HEK293 (cell line): ENCODE data around the gene POGZ.

Experiments
- CTCF ChIA-PET: fragments of 350-600 bp; formaldehyde crosslinking; extraction: SDS; loops from one replicate; lab custom pipeline; 2021; ENCODE audit warnings: antibody characterized with exemption; lab: Yijun Ruan, JAX
- POLR2A ChIA-PET: fragments of 300-600 bp; formaldehyde crosslinking; extraction: SDS; loops from one replicate; lab custom pipeline; 2020; ENCODE audit warnings: antibody characterized with exemption, inconsistent platforms; lab: Yijun Ruan, JAX
- H3K27ac ChIP-seq: fragments of 200-500 bp; sonication (Bioruptor generic); 2 replicates; pipeline ENCODE4 v1.5.1; 2014; ENCODE audit warnings: low read depth, low read length, control low read depth, inconsistent platforms; ENCODE audit errors: extremely low read depth
- H3K36me3 ChIP-seq, 2 experiments: fragments of 200-500 bp in 1 of 2; sonication (Bioruptor generic) in 1 of 2; 1 replicate in 1 of 2; 2 replicates in 1 of 2; pipeline ENCODE4 v1.5.1; 2014 to 2017; ENCODE audit warnings: inconsistent platforms in 2 of 2, low read length in 2 of 2; ENCODE audit not compliant: control insufficient read depth in 2 of 2, insufficient read depth in 1 of 2
- H3K4me1 ChIP-seq: fragments of 200-500 bp; sonication (Bioruptor generic); 2 replicates; pipeline ENCODE4 v1.5.1; 2014; ENCODE audit warnings: mild to moderate bottlenecking, low read length, inconsistent platforms; ENCODE audit not compliant: control insufficient read depth, insufficient read depth
- H3K4me3 ChIP-seq: 2 replicates; pipeline ENCODE4 v1.5.1; 2011; ENCODE audit warnings: low read depth, mild to moderate bottlenecking, control low read depth, low read length, moderate library complexity
- H3K9me3 ChIP-seq: fragments of 200-500 bp; sonication (Bioruptor generic); 2 replicates; pipeline ENCODE4 v1.5.1; 2014; ENCODE audit warnings: low read depth, low read length, inconsistent platforms; ENCODE audit not compliant: control insufficient read depth, insufficient read depth
- CTCF ChIP-seq: fragments of 450-650 bp; formaldehyde crosslinking; IDR thresholded peaks from 2 replicates; pipeline ENCODE4 v1.5.1; 2016; ENCODE audit warnings: missing biosample characterization, missing genetic modification characterization
- GLIS2 ChIP-seq: fragments of 450-650 bp; formaldehyde crosslinking; IDR thresholded peaks from 2 replicates; pipeline ENCODE4 v1.5.1; 2016; ENCODE audit warnings: missing biosample characterization, missing genetic modification characterization
- KLF16 ChIP-seq: fragments of 450-650 bp; formaldehyde crosslinking; IDR thresholded peaks from 2 replicates; pipeline ENCODE4 v1.5.1; 2017; ENCODE audit warnings: missing biosample characterization, missing genetic modification characterization
- SP7 ChIP-seq: fragments of 450-650 bp; formaldehyde crosslinking; IDR thresholded peaks from 2 replicates; pipeline ENCODE4 v1.5.1; 2016; ENCODE audit warnings: missing biosample characterization, missing genetic modification characterization
- YY1 ChIP-seq: fragments of 450-650 bp; formaldehyde crosslinking; IDR thresholded peaks from 2 replicates; pipeline ENCODE4 v1.5.1; 2018; ENCODE audit warnings: missing biosample characterization, missing genetic modification characterization
- ZIC2 ChIP-seq: fragments of 450-650 bp; formaldehyde crosslinking; IDR thresholded peaks from 2 replicates; pipeline ENCODE4 v1.5.1; 2016; ENCODE audit warnings: missing biosample characterization, missing genetic modification characterization
- ZNF16 ChIP-seq: fragments of 450-650 bp; formaldehyde crosslinking; IDR thresholded peaks from 2 replicates; pipeline ENCODE4 v1.5.1; 2016; ENCODE audit warnings: low read depth, missing biosample characterization, missing genetic modification characterization
- ZNF18 ChIP-seq: fragments of 450-650 bp; formaldehyde crosslinking; IDR thresholded peaks from 2 replicates; pipeline ENCODE4 v1.5.1; 2016; ENCODE audit warnings: missing biosample characterization, missing genetic modification characterization
- ZNF501 ChIP-seq: fragments of 450-650 bp; formaldehyde crosslinking; IDR thresholded peaks from 2 replicates; pipeline ENCODE4 v1.5.1; 2016; ENCODE audit warnings: missing biosample characterization, missing genetic modification characterization
- ZNF510 ChIP-seq: fragments of 450-650 bp; formaldehyde crosslinking; IDR thresholded peaks from 2 replicates; pipeline ENCODE4 v1.5.1; 2018; ENCODE audit warnings: mild to moderate bottlenecking, missing genetic modification characterization, missing biosample characterization; ENCODE audit not compliant: insufficient replicate concordance
- ZNF558 ChIP-seq: fragments of 450-650 bp; formaldehyde crosslinking; IDR thresholded peaks from 2 replicates; pipeline ENCODE4 v1.5.1; 2016; ENCODE audit warnings: missing biosample characterization, missing genetic modification characterization
- ZNF629 ChIP-seq: fragments of 450-650 bp; formaldehyde crosslinking; IDR thresholded peaks from 2 replicates; pipeline ENCODE4 v1.5.1; 2017; ENCODE audit warnings: missing biosample characterization, missing genetic modification characterization
- ZNF639 ChIP-seq: fragments of 450-650 bp; formaldehyde crosslinking; IDR thresholded peaks from 2 replicates; pipeline ENCODE4 v1.5.1; 2016; ENCODE audit warnings: missing biosample characterization, missing genetic modification characterization
- ZNF660 ChIP-seq: fragments of 450-650 bp; IDR thresholded peaks from 2 replicates; pipeline ENCODE4 v1.5.1; 2018; ENCODE audit warnings: missing biosample characterization, mild to moderate bottlenecking, missing genetic modification characterization
- ZNF692 ChIP-seq: fragments of 450-650 bp; formaldehyde crosslinking; IDR thresholded peaks from 2 replicates; pipeline ENCODE4 v1.5.1; 2016; ENCODE audit warnings: missing biosample characterization, missing genetic modification characterization
- TF ChIP-seq, protein P1 (sequence below): fragments of 450-650 bp; formaldehyde crosslinking; IDR thresholded peaks from 2 replicates; pipeline ENCODE4 v1.5.1; 2017; ENCODE audit warnings: missing biosample characterization, missing genetic modification characterization
- TF ChIP-seq, protein P2 (sequence below): fragments of 450-650 bp; formaldehyde crosslinking; conservative IDR thresholded peaks from 2 replicates; pipeline ENCODE4 v1.5.1; 2016; ENCODE audit warnings: low read depth, missing biosample characterization, missing genetic modification characterization

The POGZ gene

GRCh38 chr1:151401125-151401788 is 58.0 kb downstream of the POGZ start:
- CTCF ChIA-PET: no interaction called here
- no peak overlapping the region for H3K4me3 ChIP-seq
- peaks cover 9 to 62% of the 10 kb centered on the region in 2 experiments; a peak in 2 of 3 replicates for H3K36me3 ChIP-seq
- H3K4me1 ChIP-seq: no peaks in the 10 kb centered on the region
- POLR2A ChIA-PET: interaction anchor here (0.9 to 2.4 kb wide), 3 partner anchors 29 to 334 kb away, joined by 3 to 13 read pairs (median 3); partner anchors contain the start of genes SELENBP1 and ZNF687
- H3K9me3 ChIP-seq: no peaks in the 10 kb centered on the region
- H3K27ac ChIP-seq: no peak overlapping the region
- TF ChIP-seq KLF16 (tag by site-specific recombination): no peak

- CTCF ChIA-PET: interaction anchor here (0.5 to 2.7 kb wide), 8 partner anchors 15 to 300 kb away, joined by 3 to 14 read pairs (median 5); no protein-coding TSS in a partner anchor
- no peaks in the 10 kb centered on the region for H3K4me1 ChIP-seq
- H3K9me3 ChIP-seq: no peaks in the 10 kb centered on the region
- H3K4me3 ChIP-seq: peak within 1 kb of the TSS; percentile 91
- peaks cover 4 to 45% of the 10 kb centered on the region in 2 experiments; a peak in 1 of 3 replicates for H3K36me3 ChIP-seq
- H3K27ac ChIP-seq: peak within 1 kb of the TSS; percentile 71
- POLR2A ChIA-PET: interaction anchor here (0.6 to 2.7 kb wide), 15 partner anchors 15 to 318 kb away, joined by 3 to 13 read pairs (median 3); partner anchors contain the start of genes PI4KB, PSMD4, SELENBP1 and ZNF687
- TF ChIP-seq, protein P1, sequence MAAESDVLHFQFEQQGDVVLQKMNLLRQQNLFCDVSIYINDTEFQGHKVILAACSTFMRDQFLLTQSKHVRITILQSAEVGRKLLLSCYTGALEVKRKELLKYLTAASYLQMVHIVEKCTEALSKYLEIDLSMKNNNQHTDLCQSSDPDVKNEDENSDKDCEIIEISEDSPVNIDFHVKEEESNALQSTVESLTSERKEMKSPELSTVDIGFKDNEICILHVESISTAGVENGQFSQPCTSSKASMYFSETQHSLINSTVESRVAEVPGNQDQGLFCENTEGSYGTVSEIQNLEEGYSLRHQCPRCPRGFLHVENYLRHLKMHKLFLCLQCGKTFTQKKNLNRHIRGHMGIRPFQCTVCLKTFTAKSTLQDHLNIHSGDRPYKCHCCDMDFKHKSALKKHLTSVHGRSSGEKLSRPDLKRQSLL (tag by site-specific recombination): peak; percentile 17; the same call in 1 of the 2 replicates
- TF ChIP-seq CTCF (peak; percentile 92), ZNF18 (tag by site-specific recombination) (no peak), SP7 (peak; percentile 78), ZNF692 (tag by site-specific recombination) (peak; percentile 79), GLIS2 (tag by site-specific recombination) (peak; percentile 34; the same call in 1 of the 2 replicates), ZIC2 (tag by site-specific recombination) (peak; percentile 92), ZNF510 (no peak), ZNF16 (tag by site-specific recombination) (0 out of 2 replicates have a peak, but pooled peaks have one; percentile 5), KLF16 (tag by site-specific recombination) (peak; percentile 10; the same call in 1 of the 2 replicates), YY1 (peak; percentile 97), ZNF629 (tag by site-specific recombination) (peak; percentile 96), ZNF558 (peak; percentile 76), ZNF660 (tag by site-specific recombination) (peak; percentile 62; the same call in 1 of the 2 replicates), ZNF501 (peak; percentile 87), ZNF639 (tag by site-specific recombination) (peak; percentile 78)
- TF ChIP-seq, protein P2, sequence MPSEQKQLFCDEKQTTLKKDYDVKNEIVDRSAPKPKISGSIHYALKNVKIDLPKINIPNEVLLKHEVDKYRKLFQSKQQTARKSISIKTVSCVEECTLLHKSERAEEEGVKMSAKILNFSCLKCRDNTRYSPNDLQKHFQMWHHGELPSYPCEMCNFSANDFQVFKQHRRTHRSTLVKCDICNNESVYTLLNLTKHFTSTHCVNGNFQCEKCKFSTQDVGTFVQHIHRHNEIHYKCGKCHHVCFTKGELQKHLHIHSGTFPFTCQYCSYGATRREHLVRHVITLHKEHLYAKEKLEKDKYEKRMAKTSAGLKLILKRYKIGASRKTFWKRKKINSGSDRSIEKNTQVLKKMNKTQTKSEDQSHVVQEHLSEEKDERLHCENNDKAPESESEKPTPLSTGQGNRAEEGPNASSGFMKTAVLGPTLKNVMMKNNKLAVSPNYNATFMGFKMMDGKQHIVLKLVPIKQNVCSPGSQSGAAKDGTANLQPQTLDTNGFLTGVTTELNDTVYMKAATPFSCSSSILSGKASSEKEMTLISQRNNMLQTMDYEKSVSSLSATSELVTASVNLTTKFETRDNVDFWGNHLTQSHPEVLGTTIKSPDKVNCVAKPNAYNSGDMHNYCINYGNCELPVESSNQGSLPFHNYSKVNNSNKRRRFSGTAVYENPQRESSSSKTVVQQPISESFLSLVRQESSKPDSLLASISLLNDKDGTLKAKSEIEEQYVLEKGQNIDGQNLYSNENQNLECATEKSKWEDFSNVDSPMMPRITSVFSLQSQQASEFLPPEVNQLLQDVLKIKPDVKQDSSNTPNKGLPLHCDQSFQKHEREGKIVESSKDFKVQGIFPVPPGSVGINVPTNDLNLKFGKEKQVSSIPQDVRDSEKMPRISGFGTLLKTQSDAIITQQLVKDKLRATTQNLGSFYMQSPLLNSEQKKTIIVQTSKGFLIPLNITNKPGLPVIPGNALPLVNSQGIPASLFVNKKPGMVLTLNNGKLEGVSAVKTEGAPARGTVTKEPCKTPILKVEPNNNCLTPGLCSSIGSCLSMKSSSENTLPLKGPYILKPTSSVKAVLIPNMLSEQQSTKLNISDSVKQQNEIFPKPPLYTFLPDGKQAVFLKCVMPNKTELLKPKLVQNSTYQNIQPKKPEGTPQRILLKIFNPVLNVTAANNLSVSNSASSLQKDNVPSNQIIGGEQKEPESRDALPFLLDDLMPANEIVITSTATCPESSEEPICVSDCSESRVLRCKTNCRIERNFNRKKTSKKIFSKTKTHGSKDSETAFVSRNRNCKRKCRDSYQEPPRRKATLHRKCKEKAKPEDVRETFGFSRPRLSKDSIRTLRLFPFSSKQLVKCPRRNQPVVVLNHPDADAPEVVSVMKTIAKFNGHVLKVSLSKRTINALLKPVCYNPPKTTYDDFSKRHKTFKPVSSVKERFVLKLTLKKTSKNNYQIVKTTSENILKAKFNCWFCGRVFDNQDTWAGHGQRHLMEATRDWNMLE (tag by site-specific recombination): peak; percentile 81
Observed at GRCh38 chr1:151399324-151400171, 59.7 kb downstream of the POGZ start, which contains the start of gene PSMB4. TSS of gene PSMB4 (plus strand) at chr1:151399573. CDS start at chr1:151399588, 15 bp downstream.
